Activated T-helper 1 cell treated with anti-CD3 and anti-CD28 coated beads, Interleukin-2, amount 50 U/mL, for 16 hours (primary cell): ENCODE results near the gene PAIP2.
A peak's percentile ranks its signal among the peaks of the same experiment; 100 is the strongest.
"Not testable (repeated sequence)": the region's sequence is repeated elsewhere in the genome, so short reads cannot be mapped to it uniquely, and the experiment has no call there.

ENCODE experiments used
- DNase-seq, 2 donors: peaks; one replicate each; pipeline ENCODE4 v3.0.0-alpha.2; 2020; ENCODE audit warnings: low read depth in 1 of 2, low spot score in 1 of 2

Gene PAIP2, protein sequence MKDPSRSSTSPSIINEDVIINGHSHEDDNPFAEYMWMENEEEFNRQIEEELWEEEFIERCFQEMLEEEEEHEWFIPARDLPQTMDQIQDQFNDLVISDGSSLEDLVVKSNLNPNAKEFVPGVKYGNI

GRCh38 chr5:139341689-139342422, at the start of gene PAIP2:
TSS of gene PAIP2 (plus strand) at chr5:139341854. CDS start at chr5:139363785, 21,931 bp downstream.
- peak; percentile 93 to 96 for DNase-seq

- DNase-seq = no peak
These were observed 48.5 kb upstream of the PAIP2 start for GRCh38 chr5:139293202-139293506.

DNA sequence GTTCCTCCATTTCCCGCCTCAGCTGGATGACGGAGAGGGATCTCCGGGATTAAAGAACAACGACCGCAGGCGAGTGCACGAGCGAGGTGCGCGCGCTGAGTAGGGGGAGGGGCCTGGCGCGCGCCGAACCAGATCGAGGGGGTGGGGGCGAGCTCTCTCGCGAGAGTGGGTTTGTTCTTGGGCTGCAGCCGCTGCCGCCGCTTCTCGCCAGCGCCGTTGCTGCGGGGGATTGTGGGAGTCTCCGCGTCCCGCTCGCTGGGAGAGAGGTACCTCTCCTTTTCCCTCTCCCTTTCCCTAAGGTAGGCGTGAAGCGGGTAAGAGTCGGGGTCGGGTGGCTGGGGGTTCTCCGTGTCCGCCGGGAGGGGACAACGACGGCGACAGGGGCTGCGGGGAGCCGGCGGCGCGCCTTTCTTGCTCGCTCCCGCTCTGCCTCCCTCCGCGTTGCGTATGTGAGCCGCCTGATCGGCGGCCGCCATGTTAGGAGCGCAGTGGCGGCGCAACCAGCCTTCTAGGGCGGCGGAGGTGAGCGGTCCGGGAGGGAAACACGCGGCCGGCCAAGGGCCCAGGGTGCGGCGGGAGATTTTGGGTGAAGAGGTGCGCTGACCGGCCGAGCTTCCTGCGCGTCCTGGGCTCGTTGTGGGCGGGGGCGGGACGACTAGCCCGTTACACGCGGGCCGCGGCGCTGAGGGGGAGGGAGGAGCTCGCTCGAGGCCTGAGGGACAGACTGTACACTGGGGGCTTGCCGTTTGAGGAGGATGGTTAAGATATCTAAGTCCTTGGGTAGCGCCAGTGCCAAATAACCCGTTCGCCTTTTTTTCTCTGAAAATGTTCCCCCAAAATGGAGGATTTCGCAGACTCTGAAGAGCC, 47.9 kb upstream of the PAIP2 start, which contains the start of gene MATR3:
Gene MATR3, plus strand, starts transcription at position 234 of the 867 bp plus-strand sequence. CDS start 13,676 bp downstream, outside the sequence.
- DNase-seq = peak; percentile 83 to 88

- DNase-seq = peak; percentile 25 to 39
These were observed 47.1 kb upstream of the PAIP2 start for GRCh38 chr5:139294374-139295165.

DNA sequence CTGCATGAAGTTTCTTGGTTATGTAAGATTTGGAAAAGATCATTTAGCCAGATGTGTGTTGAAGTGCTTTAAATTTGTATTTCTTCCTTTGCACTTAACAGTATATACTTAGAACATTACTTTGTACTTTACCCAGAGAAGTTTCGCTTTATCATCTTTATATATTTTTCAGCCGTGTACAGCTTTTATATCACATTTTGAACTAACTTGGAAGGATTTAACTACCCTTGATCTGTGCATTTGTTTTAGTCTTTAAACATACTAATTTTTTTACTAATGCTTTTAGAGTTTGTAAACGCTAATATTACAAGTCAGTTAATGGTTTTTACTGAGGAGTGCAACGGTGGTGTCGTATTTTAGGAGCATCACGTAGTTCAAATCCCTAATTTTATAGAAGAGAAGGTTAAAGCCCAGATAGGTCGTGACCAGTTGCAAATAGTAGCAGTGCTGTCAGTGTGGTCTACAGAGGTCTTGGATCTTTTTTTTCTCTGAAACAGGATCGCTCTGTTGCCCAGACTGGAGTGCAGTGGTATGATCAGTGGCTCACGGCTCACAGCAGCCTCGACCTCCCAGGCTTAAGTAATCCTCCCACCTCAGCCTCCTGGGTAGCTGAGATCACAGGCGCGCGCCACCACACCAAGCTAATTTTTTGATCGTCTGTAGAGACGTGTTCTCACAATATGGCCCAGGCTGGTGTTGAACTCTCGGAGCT, 46.2 kb upstream of the PAIP2 start:
- DNase-seq = no peak

DNA sequence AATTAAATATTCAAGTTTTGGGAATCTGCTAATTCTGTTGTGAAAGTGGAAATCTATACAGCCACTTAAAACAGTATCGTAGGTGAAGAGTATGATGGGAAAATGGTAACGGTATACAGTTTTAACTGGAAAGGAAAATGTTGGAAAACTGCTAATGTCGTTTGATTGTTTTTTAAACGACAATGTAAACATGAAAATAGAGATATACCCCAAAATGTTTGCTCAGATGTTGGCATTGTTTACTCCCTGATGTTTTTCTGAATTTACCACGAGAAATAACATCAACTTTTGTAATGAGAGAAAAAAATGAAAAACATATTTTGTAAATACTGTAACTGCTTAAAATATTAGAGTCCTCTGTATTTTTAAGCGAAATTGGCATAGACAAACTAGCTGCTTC, 45.5 kb upstream of the PAIP2 start:
- DNase-seq = no peak

DNA sequence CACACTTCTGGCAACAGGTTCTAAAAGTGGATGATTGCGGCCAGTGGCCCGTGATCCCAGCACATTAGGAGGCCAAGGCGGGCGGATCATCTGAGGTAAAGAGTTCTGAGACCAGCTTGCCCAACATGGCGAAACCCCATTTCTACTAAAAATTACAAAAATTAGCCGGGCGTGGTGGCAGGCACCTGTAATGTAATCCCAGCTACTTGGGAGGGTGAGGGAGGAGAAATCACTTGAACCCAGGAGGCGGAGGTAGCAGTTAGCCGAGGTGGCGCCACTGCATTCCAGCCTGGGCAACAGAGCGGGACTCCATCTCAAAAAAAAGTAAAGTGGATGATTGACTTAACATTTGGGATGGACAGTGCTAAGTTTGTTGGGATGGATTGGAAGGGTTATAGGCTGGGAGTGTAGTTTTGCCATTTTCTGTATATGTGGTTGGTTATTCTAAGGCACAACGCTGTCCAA, 44.8 kb upstream of the PAIP2 start:
- no peak for DNase-seq

DNA sequence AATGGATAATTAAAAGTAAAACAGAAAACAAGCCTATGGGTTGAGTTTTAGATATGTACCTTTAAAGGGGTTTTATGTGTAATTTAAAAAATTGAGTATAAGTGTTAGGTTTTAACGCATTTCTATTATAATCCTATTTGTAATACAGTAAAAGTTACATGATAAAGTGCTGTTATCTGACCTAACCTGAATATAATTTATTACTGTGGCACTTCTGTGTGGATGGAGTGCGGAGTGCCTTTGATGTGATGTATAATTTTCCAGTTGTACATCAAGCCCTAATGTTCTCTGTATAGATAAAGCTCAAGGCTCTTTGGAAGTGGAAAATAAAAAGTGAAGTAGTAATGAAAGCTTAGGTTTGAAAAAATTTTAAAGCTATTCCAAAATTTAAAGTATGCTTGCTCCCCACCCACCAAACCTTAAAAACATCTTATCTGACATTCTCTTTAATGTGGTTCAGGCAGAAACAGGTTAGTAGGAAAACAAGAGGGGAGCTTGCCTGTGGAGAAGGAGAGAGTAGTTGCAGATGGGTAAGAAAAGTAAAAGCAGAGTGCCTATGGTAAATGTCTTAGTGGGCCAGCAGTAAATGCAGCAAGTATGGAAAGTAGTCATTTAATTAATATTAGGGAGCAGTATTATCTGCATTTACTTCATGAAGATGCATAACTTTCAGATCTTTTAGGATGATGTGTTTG, 44.1 kb upstream of the PAIP2 start:
- DNase-seq = no peak

- no peak for DNase-seq
These were observed 43.4 kb upstream of the PAIP2 start for GRCh38 chr5:139298242-139298641.

DNA sequence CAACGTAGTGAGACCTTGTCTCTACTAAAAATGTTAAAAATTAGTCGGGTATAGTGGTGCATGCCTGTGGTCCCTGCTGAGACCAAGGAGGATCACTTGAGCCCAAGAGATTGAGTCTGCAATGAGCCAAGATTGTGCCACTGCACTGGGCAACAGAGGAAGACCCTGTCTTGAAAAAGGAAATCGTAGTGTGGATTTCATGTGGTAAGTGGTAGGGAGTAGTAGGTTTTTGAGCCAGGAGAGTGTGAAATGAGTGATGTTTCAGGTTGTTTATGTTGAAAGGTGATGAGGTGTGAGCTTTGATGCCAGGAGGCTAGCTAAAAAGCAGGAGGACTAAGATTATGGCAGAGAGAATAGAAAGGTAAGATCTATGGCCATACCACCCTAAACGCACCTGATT, 42.2 kb upstream of the PAIP2 start:
- no peak for DNase-seq

- no peak for DNase-seq
These were observed 39.7 kb upstream of the PAIP2 start for GRCh38 chr5:139301808-139302499.

DNA sequence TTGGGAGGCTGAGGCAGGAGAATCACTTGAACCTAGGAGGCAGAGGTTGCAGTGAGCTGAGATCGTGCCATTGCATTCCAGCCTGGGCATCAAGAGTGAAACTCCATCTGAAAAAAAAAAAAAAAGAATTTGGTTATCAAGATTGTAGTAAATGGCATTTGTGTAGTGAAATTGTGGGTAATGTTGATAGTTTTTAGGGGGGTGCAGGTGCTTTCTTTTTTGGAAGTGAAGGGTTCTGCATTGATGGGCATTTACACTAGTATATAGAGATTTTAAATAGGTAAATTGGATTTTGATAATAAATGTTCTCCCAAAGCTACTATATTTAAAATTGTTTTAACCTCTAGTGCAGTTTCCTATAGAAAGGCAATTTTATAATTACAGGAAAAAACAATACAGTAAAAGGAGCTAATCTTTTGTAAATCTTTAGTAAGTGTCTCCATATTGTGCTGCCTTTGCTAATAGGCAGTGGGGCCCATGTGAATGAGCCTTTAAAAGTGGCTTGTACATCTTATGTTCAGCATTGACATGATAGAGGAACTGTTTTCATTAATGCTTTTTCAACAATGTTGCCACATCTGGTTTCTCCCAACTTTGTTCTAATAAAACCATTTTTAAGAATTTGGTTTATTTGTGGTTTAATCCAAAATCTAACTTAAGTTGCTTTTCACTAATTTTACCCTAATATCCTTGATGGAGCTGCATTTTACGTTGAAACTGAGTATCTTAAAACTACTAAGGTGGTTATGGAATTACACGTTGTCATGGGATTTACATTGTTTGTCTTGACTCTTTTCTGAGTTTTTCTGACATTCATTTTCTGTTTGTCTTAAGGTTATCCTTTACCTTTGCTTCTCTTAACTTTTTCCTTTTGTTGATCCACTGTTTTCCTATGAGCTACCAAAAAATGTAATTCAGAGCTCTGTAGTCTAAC, 37.0 kb upstream of the PAIP2 start:
- DNase-seq = no peak

DNA sequence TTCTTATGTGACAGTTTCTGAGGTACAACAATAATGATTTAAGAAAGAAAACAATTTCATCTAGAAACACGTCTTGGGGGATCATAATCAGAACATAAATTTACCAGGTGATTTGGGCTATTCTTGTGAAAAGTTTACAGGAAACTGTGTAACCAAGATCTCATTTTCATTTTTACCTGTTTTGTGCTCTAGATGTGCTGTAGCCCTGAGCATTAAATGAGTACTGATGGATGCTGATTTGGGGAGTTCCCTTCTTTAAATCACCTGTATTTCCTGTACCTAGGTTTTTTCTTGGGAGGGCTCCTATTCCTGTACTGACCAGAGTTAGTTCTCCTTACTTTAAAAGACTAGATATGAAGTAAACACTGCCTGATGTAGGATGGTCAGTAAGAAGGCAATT, 35.5 kb upstream of the PAIP2 start:
- DNase-seq = no peak

DNA sequence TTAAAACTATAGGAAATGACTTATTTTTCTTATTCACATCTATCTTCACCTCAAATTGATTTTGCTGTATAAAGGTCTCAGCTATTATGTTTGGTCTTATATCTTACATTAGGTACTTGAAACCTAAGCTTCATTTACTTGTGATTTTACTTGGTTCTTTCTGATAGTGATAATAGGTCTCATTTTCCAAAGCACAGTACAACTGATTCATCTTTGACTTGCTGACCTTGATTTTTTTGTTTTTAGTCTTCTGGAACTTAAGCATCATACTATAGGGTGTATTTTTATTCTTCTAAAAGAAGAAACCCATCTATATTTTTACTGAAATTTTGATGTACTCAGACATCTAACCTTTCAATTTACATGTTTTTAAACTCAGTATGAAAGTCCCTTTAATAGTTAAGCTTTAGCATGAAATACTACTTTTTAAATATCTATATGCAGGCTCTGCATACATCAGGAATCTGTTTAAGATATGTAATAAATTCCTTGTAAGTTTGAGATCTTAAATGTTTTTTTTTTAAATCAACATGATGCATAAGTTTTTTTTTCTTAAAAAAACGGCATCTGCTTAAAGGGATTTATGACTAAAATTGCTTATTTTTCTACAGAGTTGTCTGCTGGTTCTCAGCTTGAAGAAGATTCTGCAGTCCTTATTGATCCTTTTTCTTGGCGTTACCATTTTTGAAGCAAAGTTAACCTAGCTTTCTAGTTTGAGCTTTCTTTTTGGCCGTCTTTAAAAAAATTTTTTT, 34.9 kb upstream of the PAIP2 start:
- no peak for DNase-seq

DNA sequence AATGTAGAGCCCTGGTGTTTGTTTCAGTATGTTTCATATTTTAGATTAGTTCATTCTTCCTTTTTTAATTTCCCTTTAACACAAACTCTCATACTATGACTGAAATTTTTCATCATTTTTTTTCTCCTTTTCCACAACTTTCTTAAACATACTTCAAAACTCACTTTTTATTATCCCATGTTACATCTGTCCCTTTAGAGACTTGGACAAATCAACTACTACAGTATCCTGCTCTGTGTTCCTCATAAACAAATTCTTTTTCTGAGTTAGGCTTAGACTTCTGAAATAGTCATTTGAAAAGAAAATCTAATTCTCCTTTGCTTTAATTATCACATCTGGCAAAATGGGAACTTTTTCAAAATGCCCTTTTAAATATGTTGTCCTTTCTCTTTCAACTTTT, 32.9 kb upstream of the PAIP2 start:
- DNase-seq = no peak

DNA sequence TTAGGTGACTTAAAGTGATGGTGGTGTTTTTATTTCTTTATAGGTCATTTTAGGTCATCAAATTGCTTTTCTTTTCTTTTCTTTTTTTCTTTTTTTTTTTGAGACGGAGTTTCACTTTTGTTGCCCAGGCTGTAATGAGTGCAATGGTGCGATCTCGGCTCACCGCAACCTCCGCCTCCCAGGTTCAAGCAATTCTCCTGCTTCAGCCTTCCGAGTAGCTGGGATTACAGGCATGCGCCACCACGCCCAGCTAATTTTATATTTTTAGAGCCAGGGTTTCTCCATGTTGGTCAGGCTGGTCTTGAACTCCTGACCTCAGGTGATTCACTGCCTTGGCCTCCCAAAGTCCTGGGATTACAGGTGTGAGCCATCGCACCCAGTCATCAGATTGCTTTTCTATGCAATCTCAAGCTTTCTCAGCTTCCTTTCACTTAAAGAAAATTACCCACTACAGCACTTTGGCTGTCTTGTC, 30.9 kb upstream of the PAIP2 start:
- DNase-seq = not testable (repeated sequence)

- no peak for DNase-seq
These were observed 29.6 kb upstream of the PAIP2 start for GRCh38 chr5:139312075-139312474.
